ENCODE data around the gene HINT2. TPM values are rescaled to one million over a fixed set of nuclear protein-coding genes. Genes with fewer than 3 reads are reported as not detected.

HINT2 gene
- total and polyA plus RNA-seq, 4 donors: 16.3 to 57.5 (median 41.4) TPM

GRCh38 chr9:35797311-35798109, 17.3 kb downstream of the HINT2 start:
- 95% methylated on average over 2 of the region's 6 CpGs for WGBS (ENCODE audit: insufficient coverage)
- DNase-seq (ENCODE audit: low read depth in 4 of 6, low spot score in 6 of 6): no peak
- peaks cover 34% of the 10 kb centered on the region for H3K36me3 ChIP-seq (ENCODE audit: control insufficient read depth, insufficient read depth, low read length)

GRCh38 chr9:35795695-35796094, 19.1 kb downstream of the HINT2 start:
- H3K36me3 ChIP-seq (ENCODE audit: control insufficient read depth, insufficient read depth, low read length): peaks cover 26% of the 10 kb centered on the region
- no peaks in the 10 kb centered on the region for H3K9me3 ChIP-seq (ENCODE audit: control insufficient read depth, insufficient read depth, low read length)
- H3K27me3 ChIP-seq (ENCODE audit: control insufficient read depth, insufficient read depth, low read length): no peaks in the 10 kb centered on the region
- H3K4me3 ChIP-seq (ENCODE audit: low read depth, low read length): no peak overlapping the region
- DNase-seq (ENCODE audit: low read depth in 4 of 6, low spot score in 6 of 6): no peak
- no peak overlapping the region for H3K27ac ChIP-seq (ENCODE audit: low read depth, low read length)
- H3K4me1 ChIP-seq (ENCODE audit: control insufficient read depth, insufficient read depth, low read length): peaks cover 30% of the 10 kb centered on the region

More at GRCh38 chr9:35797311-35798109, 17.3 kb downstream of the HINT2 start:
- Histone ChIP-seq H3K27ac (ENCODE audit: low read depth, low read length) (no peak overlapping the region), H3K4me3 (ENCODE audit: low read depth, low read length) (no peak overlapping the region), H3K9me3 (ENCODE audit: control insufficient read depth, insufficient read depth, low read length) (no peaks in the 10 kb centered on the region), H3K27me3 (ENCODE audit: control insufficient read depth, insufficient read depth, low read length) (no peaks in the 10 kb centered on the region), H3K4me1 (ENCODE audit: control insufficient read depth, insufficient read depth, low read length) (peaks cover 15% of the 10 kb centered on the region)

- DNase-seq (ENCODE audit: low read depth in 4 of 6, low spot score in 6 of 6): no peak
- 45% methylated on average over 2 of the region's 2 CpGs for WGBS (ENCODE audit: insufficient coverage)
Observed at GRCh38 chr9:35793461-35793860, 21.4 kb downstream of the HINT2 start.

GRCh38 chr9:35792826-35793225, 22.0 kb downstream of the HINT2 start:
- no peak for DNase-seq (ENCODE audit: low read depth in 4 of 6, low spot score in 6 of 6)
- WGBS (ENCODE audit: insufficient coverage): 95% methylated on average over 14 of the region's 14 CpGs
- peaks cover 36% of the 10 kb centered on the region for H3K4me1 ChIP-seq (ENCODE audit: control insufficient read depth, insufficient read depth, low read length)
- no peaks in the 10 kb centered on the region for H3K9me3 ChIP-seq (ENCODE audit: control insufficient read depth, insufficient read depth, low read length)
- no peak overlapping the region for H3K27ac ChIP-seq (ENCODE audit: low read depth, low read length)
- H3K27me3 ChIP-seq (ENCODE audit: control insufficient read depth, insufficient read depth, low read length): no peaks in the 10 kb centered on the region
- H3K36me3 ChIP-seq (ENCODE audit: control insufficient read depth, insufficient read depth, low read length): peaks cover 19% of the 10 kb centered on the region
- no peak overlapping the region for H3K4me3 ChIP-seq (ENCODE audit: low read depth, low read length)

More at GRCh38 chr9:35793461-35793860, 21.4 kb downstream of the HINT2 start:
- Histone ChIP-seq H3K9me3 (ENCODE audit: control insufficient read depth, insufficient read depth, low read length) (no peaks in the 10 kb centered on the region), H3K4me1 (ENCODE audit: control insufficient read depth, insufficient read depth, low read length) (peaks cover 36% of the 10 kb centered on the region), H3K27me3 (ENCODE audit: control insufficient read depth, insufficient read depth, low read length) (no peaks in the 10 kb centered on the region), H3K4me3 (ENCODE audit: low read depth, low read length) (no peak overlapping the region), H3K27ac (ENCODE audit: low read depth, low read length) (no peak overlapping the region), H3K36me3 (ENCODE audit: control insufficient read depth, insufficient read depth, low read length) (peaks cover 16% of the 10 kb centered on the region)

GRCh38 chr9:35792024-35792813, 22.6 kb downstream of the HINT2 start:
- peaks cover 19% of the 10 kb centered on the region for H3K36me3 ChIP-seq (ENCODE audit: control insufficient read depth, insufficient read depth, low read length)
- WGBS (ENCODE audit: insufficient coverage): 85% methylated on average over 28 of the region's 34 CpGs
- H3K9me3 ChIP-seq (ENCODE audit: control insufficient read depth, insufficient read depth, low read length): no peaks in the 10 kb centered on the region
- no peaks in the 10 kb centered on the region for H3K27me3 ChIP-seq (ENCODE audit: control insufficient read depth, insufficient read depth, low read length)
- DNase-seq (ENCODE audit: low read depth in 4 of 6, low spot score in 6 of 6): no peak
- no peak overlapping the region for H3K27ac ChIP-seq (ENCODE audit: low read depth, low read length)
- peaks cover 36% of the 10 kb centered on the region for H3K4me1 ChIP-seq (ENCODE audit: control insufficient read depth, insufficient read depth, low read length)
- H3K4me3 ChIP-seq (ENCODE audit: low read depth, low read length): peak overlapping the region; percentile 56

GRCh38 chr9:35791297-35791921, 23.4 kb downstream of the HINT2 start, which contains the start of gene NPR2:
Gene NPR2 (plus strand): TSS chr9:35791591. CDS start chr9:35792409, 818 bp downstream.
- Histone ChIP-seq H3K27me3 (ENCODE audit: control insufficient read depth, insufficient read depth, low read length) (no peaks in the 10 kb centered on the region), H3K4me3 (ENCODE audit: low read depth, low read length) (peak within 1 kb of the TSS; percentile 56), H3K36me3 (ENCODE audit: control insufficient read depth, insufficient read depth, low read length) (peaks cover 21% of the 10 kb centered on the region), H3K4me1 (ENCODE audit: control insufficient read depth, insufficient read depth, low read length) (peaks cover 36% of the 10 kb centered on the region), H3K27ac (ENCODE audit: low read depth, low read length) (peak within 1 kb of the TSS; percentile 4), H3K9me3 (ENCODE audit: control insufficient read depth, insufficient read depth, low read length) (no peaks in the 10 kb centered on the region)
- DNase-seq (ENCODE audit: low read depth in 4 of 6, low spot score in 6 of 6): peak in 2 of 6 donors; percentile 42 to 62
- 2% methylated on average over 46 of the region's 64 CpGs for WGBS (ENCODE audit: insufficient coverage)

GRCh38 chr9:35790385-35791296, 24.2 kb downstream of the HINT2 start:
- peak in 5 of 6 donors; percentile 73 to 97 (median 78) for DNase-seq (ENCODE audit: low read depth in 4 of 6, low spot score in 6 of 6)
- H3K27ac ChIP-seq (ENCODE audit: low read depth, low read length): peak overlapping the region; percentile 4
- H3K4me3 ChIP-seq (ENCODE audit: low read depth, low read length): peak overlapping the region; percentile 26
- peaks cover 22% of the 10 kb centered on the region for H3K36me3 ChIP-seq (ENCODE audit: control insufficient read depth, insufficient read depth, low read length)
- H3K27me3 ChIP-seq (ENCODE audit: control insufficient read depth, insufficient read depth, low read length): no peaks in the 10 kb centered on the region
- peaks cover 36% of the 10 kb centered on the region for H3K4me1 ChIP-seq (ENCODE audit: control insufficient read depth, insufficient read depth, low read length)
- 24% methylated on average over 28 of the region's 37 CpGs for WGBS (ENCODE audit: insufficient coverage)
- no peaks in the 10 kb centered on the region for H3K9me3 ChIP-seq (ENCODE audit: control insufficient read depth, insufficient read depth, low read length)

- Histone ChIP-seq H3K9me3 (ENCODE audit: control insufficient read depth, insufficient read depth, low read length) (no peaks in the 10 kb centered on the region), H3K27ac (ENCODE audit: low read depth, low read length) (no peak overlapping the region), H3K36me3 (ENCODE audit: control insufficient read depth, insufficient read depth, low read length) (peaks cover 25% of the 10 kb centered on the region), H3K27me3 (ENCODE audit: control insufficient read depth, insufficient read depth, low read length) (no peaks in the 10 kb centered on the region), H3K4me3 (ENCODE audit: low read depth, low read length) (no peak overlapping the region), H3K4me1 (ENCODE audit: control insufficient read depth, insufficient read depth, low read length) (peaks cover 36% of the 10 kb centered on the region)
- 36% methylated on average over 3 of the region's 4 CpGs for WGBS (ENCODE audit: insufficient coverage)
- no peak for DNase-seq (ENCODE audit: low read depth in 4 of 6, low spot score in 6 of 6)
Observed at GRCh38 chr9:35790025-35790384, 24.8 kb downstream of the HINT2 start.

GRCh38 chr9:35789541-35789940, 25.3 kb downstream of the HINT2 start:
- no peak overlapping the region for H3K27ac ChIP-seq (ENCODE audit: low read depth, low read length)
- no CpG with 5 or more reads among the region's 2 CpGs for WGBS (ENCODE audit: insufficient coverage)

More at GRCh38 chr9:35789541-35789940, 25.3 kb downstream of the HINT2 start:
- peaks cover 36% of the 10 kb centered on the region for H3K4me1 ChIP-seq (ENCODE audit: control insufficient read depth, insufficient read depth, low read length)
- peaks cover 27% of the 10 kb centered on the region for H3K36me3 ChIP-seq (ENCODE audit: control insufficient read depth, insufficient read depth, low read length)
- DNase-seq (ENCODE audit: low read depth in 4 of 6, low spot score in 6 of 6): peak in 1 of 6 donors; percentile 12
- no peak overlapping the region for H3K4me3 ChIP-seq (ENCODE audit: low read depth, low read length)
- no peaks in the 10 kb centered on the region for H3K27me3 ChIP-seq (ENCODE audit: control insufficient read depth, insufficient read depth, low read length)
- H3K9me3 ChIP-seq (ENCODE audit: control insufficient read depth, insufficient read depth, low read length): no peaks in the 10 kb centered on the region

Measured in spinal cord (tissue), 10 donors.